ENCODE results near the gene RBMS1.

RBMS1 gene

DNA sequence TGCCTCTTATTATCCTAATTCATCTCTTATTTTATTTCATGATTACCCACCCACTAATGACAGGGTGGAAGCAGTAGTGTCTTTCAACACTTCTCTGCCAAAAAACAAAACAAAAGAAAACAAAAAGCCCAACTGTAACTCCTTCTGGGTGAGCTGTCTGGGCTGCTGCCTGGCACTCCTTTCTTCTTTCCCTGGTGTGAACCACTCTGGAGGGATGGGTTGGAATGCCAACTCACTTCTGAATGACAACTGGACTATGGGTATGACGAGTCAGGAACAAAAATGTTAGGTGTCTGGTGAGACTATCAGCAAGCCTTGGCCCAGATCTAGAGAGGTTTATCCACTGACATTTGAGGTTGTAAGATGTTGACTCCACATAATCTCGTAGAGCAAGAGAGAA, 205.3 kb downstream of the RBMS1 start:
- no peak overlapping the region for H3K4me3 ChIP-seq (ENCODE audit: low read depth, low read length)

DNA sequence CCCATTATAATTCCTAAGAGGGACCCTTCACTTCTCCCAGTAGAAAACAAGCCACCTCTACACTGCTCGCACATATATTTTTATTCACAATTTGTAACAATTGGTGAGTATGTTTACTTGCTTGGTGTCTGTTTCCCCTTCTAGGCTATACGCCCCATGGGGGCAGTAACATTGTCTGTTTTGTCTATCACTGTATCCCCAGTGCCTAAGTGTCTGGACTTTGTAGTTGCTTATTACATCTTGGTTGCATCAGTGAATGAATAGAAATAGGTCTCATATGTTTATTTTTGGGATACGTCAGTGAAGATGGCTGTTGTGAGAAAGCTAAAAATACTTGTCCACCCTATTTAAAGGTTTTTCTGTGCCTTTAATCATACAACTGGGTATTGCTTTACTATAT, 206.1 kb downstream of the RBMS1 start:
- no peak overlapping the region for H3K4me3 ChIP-seq (ENCODE audit: low read depth, low read length)

DNA sequence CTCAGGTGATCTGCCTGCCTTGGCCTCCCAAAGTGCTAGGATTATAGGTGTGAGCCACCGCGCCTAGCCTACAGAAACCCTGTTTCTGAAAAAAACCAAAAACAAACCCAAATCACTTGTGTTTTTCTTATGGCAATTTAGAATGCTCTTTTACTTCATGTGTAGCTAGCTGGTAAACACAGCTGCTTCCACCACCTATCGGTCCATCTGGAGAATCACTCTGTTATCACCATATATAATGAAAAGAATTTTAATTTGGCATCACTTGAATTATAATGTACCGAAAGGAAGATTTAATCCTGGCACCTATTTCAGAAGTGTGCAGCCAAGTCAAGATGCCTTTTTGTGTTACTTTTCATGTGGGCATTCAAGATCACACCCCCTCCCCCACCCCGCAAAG, 207.1 kb downstream of the RBMS1 start:
- H3K4me3 ChIP-seq (ENCODE audit: low read depth, low read length), result no peak overlapping the region

DNA sequence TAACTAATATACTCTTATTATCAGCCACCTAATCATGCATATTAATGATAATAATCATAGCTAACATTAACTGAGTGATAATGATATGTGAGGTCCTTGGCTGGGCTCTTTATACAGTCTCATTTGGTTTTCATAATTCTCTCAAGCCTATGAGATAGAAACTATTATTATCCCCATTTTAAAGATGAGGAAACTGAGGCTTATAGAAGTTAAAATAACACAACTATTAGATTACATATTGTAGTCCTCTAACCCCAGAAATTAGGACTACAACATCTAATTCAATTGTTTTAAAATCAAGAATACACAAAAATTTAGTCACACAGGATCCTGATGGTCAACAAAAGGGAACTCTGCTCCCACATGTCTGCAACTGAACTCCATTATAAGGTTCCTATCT, 209.9 kb downstream of the RBMS1 start:
- no peak overlapping the region for H3K4me3 ChIP-seq (ENCODE audit: low read depth, low read length)

DNA sequence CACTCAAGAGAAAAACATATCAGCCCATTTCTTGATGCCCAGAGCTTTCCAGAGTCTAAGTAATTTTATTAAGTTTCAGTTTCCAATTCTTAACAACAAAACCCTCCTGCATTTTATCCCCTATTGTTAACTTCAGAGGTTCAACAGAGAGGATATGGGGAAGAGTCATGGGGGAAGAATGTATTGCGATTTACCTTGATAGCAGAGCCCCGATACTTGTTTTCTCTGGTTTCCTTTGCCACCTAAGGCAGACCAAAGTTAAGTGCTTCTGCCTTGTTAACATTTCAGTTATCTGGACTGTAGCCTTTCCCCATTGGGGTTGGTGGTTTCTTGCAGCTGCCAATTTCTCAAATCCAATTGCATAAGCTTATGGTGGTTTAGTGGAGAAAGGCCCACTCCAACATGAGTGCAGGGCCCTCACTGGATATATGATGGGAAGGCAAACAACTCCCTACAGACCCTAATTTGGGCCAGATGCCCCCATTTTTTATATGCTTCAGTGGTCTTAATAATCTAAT, 211.5 kb downstream of the RBMS1 start:
- no peak overlapping the region for H3K4me3 ChIP-seq (ENCODE audit: low read depth, low read length)

DNA sequence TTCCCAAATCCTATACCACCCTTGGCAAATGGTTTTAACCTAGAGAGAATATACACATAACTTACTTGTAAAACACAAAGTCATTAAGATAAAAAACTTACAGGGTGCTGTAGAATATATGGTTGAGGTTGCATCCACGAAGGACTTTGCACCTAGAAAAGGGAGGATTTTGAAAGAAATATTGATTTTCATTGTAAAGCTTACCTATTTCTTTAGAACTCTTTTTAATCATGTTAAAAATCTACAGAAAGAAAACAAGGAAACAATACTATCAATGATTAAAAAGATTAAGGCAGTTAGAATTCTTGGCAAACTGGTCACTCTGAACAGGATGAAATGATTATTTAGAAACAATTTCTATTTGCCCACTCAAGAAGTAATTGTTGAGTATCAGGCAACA, 212.4 kb downstream of the RBMS1 start:
- H3K4me3 ChIP-seq (ENCODE audit: low read depth, low read length), result no peak overlapping the region

DNA sequence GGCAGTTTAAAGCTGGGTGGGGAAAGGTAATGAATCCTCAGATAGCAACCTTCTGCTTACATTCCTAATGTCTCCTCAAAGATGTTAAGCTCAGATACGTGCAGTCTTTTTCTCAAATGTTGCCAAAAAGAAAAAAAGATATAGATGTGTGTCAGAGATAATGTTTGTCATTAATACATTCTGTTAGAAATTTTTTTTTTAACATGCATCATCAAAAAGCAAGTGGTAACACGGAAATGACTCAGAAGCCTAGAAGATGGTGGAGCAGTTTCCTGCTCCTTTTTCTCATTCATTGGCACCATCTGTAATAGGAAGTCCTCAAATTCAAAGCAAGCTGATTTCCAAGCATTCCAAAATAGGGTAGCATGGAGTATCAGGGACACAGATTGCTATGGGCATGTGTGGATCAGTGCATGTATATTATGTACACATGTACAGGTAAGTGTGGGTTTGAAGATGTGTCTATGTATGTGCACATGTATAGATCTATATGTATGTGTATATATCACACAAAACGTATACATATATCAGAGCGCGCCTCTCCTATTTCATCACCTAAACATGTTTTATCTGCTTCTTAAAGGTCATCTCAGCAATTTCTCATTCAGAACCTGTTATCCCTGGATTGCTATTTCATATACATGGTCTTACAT, 213.7 kb downstream of the RBMS1 start:
- no peak overlapping the region for H3K4me3 ChIP-seq (ENCODE audit: low read depth, low read length)

DNA sequence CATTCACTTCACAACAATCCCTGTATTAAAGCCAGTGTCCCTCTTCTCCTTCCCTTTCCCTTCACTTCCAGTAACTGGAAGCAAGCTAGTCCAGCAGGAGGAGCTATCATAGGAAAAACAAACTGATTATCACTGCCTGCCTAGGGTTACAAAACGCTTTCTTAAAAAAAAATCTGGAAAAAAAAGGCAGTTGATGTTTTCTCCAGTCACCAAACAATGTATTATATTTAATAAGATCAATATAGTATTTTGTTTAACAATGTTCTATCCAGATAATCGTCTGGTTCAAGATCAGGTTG, 214.8 kb downstream of the RBMS1 start:
- no peak overlapping the region for H3K4me3 ChIP-seq (ENCODE audit: low read depth, low read length)

DNA sequence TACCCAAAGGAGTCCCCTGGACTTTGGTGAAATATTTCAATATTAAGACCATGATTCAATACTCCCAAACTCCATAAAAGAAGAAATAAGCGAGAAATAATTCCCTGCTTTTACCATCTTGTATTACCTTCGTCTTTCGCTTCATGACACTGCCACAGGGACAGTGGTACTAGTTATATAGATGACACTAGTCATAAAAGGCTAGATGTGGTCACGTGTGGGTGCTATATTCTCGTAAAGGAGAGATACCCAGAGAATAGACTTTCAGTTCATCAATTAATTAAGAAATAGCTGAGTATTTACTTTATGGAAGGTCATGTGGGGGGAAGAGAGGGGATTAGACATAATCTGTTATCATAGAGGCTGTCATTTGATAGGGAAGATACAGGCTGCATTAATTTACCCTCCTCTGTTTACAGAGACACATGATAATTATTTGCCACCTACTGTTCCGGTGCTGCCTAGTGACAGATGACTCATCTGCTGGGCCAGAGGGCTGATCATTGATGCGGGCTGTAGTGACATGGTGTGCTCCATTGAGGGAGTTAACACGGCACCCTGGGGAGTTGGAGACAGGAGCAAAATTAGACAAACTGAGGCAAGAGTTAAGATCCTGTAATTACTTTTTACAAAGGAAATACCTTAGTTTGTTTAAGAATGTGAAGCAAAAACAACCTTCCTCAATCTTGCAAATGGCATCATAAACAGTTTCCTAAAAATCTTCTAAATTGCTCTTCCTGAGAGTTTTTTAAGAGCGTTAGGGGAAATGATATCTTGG, 215.3 kb downstream of the RBMS1 start:
- no peak overlapping the region for H3K4me3 ChIP-seq (ENCODE audit: low read depth, low read length)

DNA sequence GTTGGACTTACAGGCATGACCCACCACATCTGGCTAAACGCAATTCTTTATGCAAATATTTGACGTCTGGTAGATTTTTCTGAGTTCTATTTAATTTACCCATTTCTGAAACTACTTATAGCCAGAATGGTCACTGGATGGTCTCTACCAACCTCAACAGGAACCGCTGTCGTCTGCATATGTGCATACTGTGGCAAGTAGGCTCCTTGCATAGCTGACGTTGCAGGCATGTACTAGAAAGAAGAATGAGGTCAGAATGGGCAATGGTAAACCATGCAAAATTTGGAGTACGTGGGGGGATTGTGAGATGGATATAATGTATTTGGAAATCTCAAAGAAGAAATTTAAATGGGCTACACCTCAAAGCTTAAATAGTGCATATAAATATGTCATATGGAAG, 216.5 kb downstream of the RBMS1 start:
- no peak overlapping the region for H3K4me3 ChIP-seq (ENCODE audit: low read depth, low read length)

DNA sequence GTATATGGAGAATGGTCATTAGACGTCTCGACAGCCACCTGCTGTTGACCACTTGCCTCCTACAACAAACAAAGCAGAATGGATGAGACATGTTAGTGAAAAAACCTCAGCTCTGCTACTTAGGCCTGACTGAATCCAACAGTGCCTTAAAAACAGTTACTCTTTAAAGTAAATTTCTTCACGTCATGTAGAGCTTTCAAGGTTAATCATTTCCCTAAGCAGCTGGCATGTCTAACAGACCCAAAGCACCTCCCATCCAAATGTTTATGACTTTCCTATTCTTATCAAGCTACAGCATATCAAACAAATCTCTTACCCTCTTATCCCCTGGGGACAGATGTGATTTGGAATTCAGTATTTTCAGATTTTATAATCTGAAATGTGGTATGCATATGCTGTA, 218.0 kb downstream of the RBMS1 start:
- no peak overlapping the region for H3K4me3 ChIP-seq (ENCODE audit: low read depth, low read length)

DNA sequence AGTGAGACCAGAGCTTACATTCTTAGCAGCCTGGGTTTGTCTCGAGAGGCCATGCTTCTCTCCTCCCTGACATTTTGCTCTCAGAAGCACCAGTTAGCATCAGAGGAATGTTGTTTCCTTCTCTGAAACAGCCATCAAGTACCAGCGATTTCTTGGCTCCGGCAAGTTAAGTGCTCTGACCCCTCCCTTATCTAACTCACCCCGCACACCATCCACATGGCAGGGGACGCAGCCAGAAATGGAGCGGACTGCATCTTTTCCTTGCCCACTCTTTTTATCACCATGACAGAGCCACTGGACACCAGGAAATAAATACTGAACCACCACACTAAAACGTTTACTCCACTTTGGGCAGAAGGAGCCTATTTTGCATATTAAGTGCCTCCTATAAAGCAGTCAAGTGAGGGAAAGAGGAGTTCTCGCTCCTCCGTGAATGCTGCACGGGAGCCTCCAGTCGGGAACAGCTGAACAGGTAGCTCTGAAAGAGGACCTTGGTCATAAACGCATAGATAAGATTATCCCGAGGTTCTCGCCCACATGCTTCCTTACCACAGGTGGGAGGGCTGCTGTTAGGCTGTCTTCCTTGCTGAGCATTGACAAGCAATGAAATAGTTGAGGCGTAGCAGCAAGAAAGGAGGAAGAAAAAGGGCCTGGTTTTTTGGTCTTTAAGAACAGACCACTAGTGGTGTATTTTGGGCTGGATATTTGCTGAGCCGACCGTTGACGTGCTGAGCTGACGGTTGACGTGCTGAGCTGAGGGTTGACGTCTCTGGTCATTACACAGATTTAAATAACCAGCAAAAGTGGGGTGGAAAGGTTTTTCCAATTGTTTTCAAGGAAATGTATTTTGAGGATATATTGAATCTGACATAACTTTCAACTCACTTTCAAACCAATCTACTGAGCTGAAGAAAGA, 222.2 kb downstream of the RBMS1 start:
- H3K4me3 ChIP-seq (ENCODE audit: low read depth, low read length), result no peak overlapping the region

DNA sequence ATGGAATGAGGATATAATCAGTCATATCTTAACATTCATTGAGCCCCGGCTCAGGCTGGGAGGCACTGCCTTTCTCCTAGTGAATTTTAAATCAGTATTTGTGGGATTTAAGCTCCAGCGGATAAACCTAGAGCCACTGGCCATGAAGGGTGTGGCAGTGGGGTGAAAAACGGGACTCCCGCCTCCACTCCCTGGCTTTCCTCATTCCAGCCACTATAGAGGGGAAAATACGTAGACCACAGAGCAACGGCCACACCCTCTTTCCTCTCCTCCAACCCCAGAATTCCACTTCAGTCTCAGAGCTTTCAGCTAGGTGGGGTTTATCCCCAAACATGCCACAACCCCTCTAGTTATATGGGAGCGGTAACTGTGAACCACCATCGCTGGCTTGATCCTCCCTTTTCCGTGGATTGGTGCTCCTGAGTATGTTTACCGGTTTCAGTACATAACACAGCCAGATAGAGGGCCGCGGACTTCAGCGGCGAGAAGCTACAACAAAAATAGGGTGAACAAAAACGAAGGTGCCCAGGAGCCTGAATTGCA, 223.0 kb downstream of the RBMS1 start:
- H3K4me3 ChIP-seq (ENCODE audit: low read depth, low read length), result peak overlapping the region; percentile 38

DNA sequence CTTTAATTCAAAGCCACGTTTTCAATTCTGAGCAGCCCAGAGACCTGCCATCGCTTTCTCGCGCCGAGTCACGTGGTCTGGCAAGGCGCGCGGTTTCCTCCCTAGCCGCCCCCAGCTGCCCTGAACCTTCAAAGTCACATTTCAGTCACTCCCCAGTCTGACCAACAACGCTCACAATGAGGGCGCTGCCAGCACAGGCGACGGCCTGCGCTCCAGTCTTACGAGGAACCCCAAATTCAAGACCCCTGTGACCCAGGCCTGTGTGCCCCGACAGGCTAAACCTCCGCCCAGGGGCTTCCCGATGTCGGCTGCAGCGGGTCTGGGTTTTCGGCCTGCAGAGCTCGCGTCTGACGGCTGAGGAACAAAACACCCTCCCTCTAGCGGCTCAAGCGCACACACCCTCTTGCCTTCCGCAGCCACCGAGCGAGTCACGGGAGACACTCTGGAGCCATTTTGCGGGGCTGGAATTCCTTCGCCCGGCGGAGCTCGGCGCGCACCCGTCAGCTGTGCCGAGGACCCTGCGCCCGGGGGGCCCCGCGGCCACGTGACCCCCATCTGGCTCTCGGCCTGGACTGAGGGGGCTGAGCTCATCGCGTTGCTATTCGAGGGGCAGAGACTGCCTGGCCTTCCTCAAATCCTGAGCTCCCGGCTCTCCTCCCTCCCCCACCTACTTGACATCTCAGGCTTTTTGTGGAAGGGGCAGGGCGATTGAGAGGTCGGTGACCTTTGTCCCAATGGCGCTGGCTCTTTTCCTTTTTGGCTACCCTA, 223.6 kb downstream of the RBMS1 start:
- H3K4me3 ChIP-seq (ENCODE audit: low read depth, low read length), result peak overlapping the region; percentile 38

DNA sequence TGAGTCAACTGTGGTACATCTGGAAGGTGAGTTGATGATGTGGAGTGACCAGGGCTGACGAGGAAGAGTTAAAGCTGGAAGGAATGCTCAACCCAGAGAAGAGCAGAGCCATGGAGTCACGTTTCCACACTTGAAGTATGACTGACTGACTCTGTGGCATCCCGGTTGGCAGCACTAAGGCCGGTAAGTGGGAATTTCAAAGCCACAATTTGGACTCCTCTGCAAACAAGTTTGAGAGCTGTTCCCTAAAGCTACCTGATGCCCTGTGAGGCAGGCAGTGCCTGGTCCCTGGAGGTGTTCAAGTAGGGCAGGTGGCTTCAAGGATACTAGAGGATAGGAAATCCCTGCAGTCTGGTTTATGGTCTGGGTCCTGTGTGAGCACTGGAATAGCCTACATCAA, 224.2 kb downstream of the RBMS1 start:
- H3K4me3 ChIP-seq (ENCODE audit: low read depth, low read length), result no peak overlapping the region

DNA sequence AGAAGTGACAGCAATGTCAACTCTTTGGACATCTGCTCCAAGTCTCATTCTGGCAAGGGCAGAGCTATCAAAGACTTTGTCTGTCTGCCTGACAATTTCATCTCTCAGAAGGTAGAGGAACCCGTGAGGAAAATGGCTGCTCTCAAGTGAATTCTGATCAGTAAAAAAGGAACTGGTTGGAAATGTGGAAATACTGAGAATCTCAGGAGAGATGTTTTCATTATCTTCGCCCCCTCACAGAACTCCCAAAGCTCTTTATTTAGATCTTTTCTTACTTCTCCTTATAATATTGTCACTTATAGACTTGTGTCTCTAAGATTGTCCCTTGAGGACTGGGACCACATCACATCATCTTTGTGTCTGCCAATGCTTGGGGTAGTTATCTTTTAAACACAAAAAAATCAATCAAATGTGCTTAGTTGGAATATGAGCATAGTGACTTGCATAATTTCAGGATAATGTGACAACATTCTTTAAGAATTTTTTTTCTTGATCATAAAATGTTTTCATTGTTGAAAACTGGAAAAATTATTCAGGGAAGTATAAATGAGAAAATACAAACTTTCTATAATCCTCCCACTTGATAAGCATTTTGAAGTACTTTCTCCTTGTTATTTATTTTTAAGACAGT, 225.3 kb downstream of the RBMS1 start:
- no peak overlapping the region for H3K4me3 ChIP-seq (ENCODE audit: low read depth, low read length)

DNA sequence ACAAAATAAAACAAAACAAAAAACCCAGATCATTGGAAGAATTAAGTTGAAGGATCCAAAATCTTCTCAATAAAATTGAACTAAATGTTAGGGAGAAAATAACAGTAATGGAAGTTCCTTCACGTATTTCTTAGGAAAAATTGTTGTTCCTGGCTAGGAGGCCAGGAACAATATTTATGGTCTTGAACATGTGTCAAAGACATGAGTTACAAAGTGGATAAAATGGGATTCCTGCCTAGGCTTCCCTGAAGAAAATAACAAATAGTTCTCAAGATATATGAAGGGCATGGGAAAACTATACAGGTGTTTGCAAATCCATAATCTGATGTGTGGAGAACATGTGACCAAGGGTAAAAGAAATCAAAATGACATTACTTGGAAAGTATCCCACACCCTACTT, 225.9 kb downstream of the RBMS1 start:
- H3K4me3 ChIP-seq (ENCODE audit: low read depth, low read length), result no peak overlapping the region

DNA sequence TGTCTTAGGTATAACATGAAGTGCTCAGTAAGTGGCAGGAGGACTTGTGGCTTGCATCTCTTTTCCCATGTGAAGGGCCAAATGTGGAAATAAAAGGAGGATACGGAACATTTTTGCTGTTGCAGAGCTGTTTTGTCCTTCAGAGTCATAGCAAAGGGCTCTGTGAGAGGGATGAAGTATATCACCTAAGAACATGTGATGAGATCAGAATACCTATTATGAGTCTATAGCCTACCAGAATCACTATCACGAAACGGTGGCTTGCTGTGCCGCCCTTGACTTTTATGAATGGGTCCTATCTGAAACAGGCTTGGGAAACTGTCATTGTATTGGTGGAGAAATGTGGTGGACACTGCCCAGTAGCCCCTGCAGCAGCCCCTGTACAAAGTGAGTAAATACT, 226.6 kb downstream of the RBMS1 start:
- H3K4me3 ChIP-seq (ENCODE audit: low read depth, low read length), result no peak overlapping the region

DNA sequence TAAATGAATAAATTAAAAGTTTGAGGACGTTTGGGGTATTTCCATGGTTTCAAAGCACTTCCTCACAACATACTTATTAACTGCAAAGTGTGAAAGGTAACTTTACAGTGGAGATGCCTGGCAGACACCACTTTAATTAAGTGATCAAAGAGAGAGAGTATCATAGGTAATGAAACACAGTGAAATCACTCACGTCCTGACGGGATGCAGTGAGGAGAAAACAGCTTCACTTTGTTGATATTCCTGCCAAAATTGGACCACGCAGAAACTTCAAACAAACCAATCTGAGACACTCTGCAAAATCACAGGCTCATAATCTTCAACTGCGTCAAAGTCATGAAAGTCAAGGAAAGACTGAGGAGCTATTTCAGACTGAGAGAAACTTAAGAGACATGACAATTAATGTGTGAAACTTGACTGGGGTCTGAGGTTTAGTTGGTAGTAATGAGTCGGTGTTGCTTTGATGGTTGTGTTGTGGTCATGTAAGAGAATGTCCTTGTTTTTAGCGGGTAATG, 227.5 kb downstream of the RBMS1 start:
- H3K4me3 ChIP-seq (ENCODE audit: low read depth, low read length), result no peak overlapping the region

DNA sequence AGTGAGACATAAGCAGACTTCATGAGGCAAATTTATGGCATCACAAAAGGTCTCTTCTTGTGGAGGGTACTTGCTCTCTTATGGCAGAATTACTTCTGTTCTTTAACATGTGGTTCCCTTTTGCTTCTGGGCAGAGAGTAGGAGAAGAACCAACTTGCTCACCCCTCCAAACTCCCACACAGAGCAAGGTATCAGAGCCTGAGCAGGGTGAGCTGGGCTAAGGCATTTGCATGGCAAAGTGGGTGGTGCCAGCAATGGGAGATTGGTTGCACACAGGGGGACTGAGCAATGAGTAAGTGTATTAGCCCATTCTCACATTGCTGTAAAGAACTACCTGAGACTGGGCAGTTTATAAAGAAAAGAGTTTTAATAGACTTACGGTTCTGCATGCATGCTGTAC, 229.3 kb downstream of the RBMS1 start:
- H3K4me3 ChIP-seq (ENCODE audit: low read depth, low read length), result no peak overlapping the region

Data from iPS-11a (cell line).